Trophoblast cell (in vitro differentiated cells and primary cell): ENCODE results near the gene ALG3.

ENCODE experiments used
- DNase-seq, 2 donors: peaks; one replicate each; pipeline ENCODE4 v3.0.0-alpha.2; 2016
- H2AFZ ChIP-seq: 2 replicates; pipeline ENCODE4 v1.6.1; 2013; ENCODE audit warnings: low read length, moderate library complexity, mild to moderate bottlenecking; ENCODE audit not compliant: insufficient read depth, poor library complexity
- H2AK5ac ChIP-seq: 2 replicates; pipeline ENCODE4 v1.6.1; 2013; ENCODE audit warnings: mild to moderate bottlenecking, low read length
- H2BK120ac ChIP-seq: 2 replicates; pipeline ENCODE4 v1.6.1; 2013; ENCODE audit warnings: low read length, mild to moderate bottlenecking, moderate library complexity; ENCODE audit not compliant: insufficient read depth, poor library complexity
- H2BK12ac ChIP-seq: 2 replicates; pipeline ENCODE4 v1.6.1; 2013; ENCODE audit warnings: mild to moderate bottlenecking, low read length, moderate library complexity
- H2BK5ac ChIP-seq: 2 replicates; pipeline ENCODE4 v1.6.1; 2013; ENCODE audit warnings: low read length, low read depth, moderate library complexity, mild to moderate bottlenecking; ENCODE audit not compliant: poor library complexity
- H3K14ac ChIP-seq: 2 replicates; pipeline ENCODE4 v1.6.1; 2013; ENCODE audit warnings: mild to moderate bottlenecking, low read length
- H3K18ac ChIP-seq: 2 replicates; pipeline ENCODE4 v1.6.1; 2013; ENCODE audit warnings: mild to moderate bottlenecking, low read length
- H3K23ac ChIP-seq: 2 replicates; pipeline ENCODE4 v1.6.1; 2013; ENCODE audit warnings: low read length
- H3K27ac ChIP-seq: 2 replicates; pipeline ENCODE4 v1.5.1; 2013; ENCODE audit warnings: low read depth, mild to moderate bottlenecking, inconsistent platforms, low read length, moderate library complexity
- H3K27me3 ChIP-seq: 2 replicates; pipeline ENCODE4 v1.6.1; 2013; ENCODE audit warnings: inconsistent platforms, mild to moderate bottlenecking, low read length, moderate library complexity; ENCODE audit not compliant: insufficient read depth
- H3K36me3 ChIP-seq, 2 experiments: 1 replicate in 1 of 2; 2 replicates in 1 of 2; pipeline ENCODE4 v1.6.1; 2013; ENCODE audit warnings: low read length in 2 of 2, mild to moderate bottlenecking in 2 of 2, moderate library complexity in 1 of 2; ENCODE audit not compliant: insufficient read depth in 2 of 2, control insufficient read depth in 1 of 2
- H3K4ac ChIP-seq: 2 replicates; pipeline ENCODE4 v1.6.1; 2013; ENCODE audit warnings: low read depth, mild to moderate bottlenecking, low read length, moderate library complexity
- H3K4me1 ChIP-seq, 2 experiments: 1 replicate in 1 of 2; 2 replicates in 1 of 2; pipeline ENCODE4 v1.6.1; 2013; ENCODE audit warnings: low read length in 2 of 2, mild to moderate bottlenecking in 2 of 2, moderate library complexity in 1 of 2; ENCODE audit not compliant: insufficient read depth in 2 of 2, control insufficient read depth in 1 of 2
- H3K4me2 ChIP-seq: 2 replicates; pipeline ENCODE4 v1.6.1; 2013; ENCODE audit warnings: inconsistent platforms, mild to moderate bottlenecking, low read length, moderate library complexity
- H3K4me3 ChIP-seq: 2 replicates; pipeline ENCODE4 v1.5.1; 2013; ENCODE audit warnings: mild to moderate bottlenecking, low read depth, low read length, inconsistent platforms
- H3K79me1 ChIP-seq: one replicate; pipeline ENCODE4 v1.6.1; 2013; ENCODE audit warnings: low read length
- H3K79me2 ChIP-seq: 2 replicates; pipeline ENCODE4 v1.6.1; 2013; ENCODE audit warnings: low read length, mild to moderate bottlenecking; ENCODE audit not compliant: control insufficient read depth, insufficient read depth, poor library complexity
- H3K9ac ChIP-seq: 2 replicates; pipeline ENCODE4 v1.6.1; 2013; ENCODE audit warnings: mild to moderate bottlenecking, low read length
- H3K9me3 ChIP-seq: 2 replicates; pipeline ENCODE4 v1.6.1; 2013; ENCODE audit warnings: low read depth, mild to moderate bottlenecking, control low read depth, inconsistent platforms, low read length; ENCODE audit not compliant: insufficient read depth
- H4K12ac ChIP-seq: 2 replicates; pipeline ENCODE4 v1.6.1; 2013; ENCODE audit warnings: low read depth, mild to moderate bottlenecking, low read length, moderate library complexity
- H4K8ac ChIP-seq: 2 replicates; pipeline ENCODE4 v1.6.1; 2013; ENCODE audit warnings: low read depth, mild to moderate bottlenecking, low read length, moderate library complexity
- H4K91ac ChIP-seq: one replicate; pipeline ENCODE4 v1.6.1; 2013; ENCODE audit warnings: low read depth, mild to moderate bottlenecking, low read length, moderate library complexity
- WGBS: extraction: QIAGEN DNeasy Blood & Tissue Kit; methylation state at CpG from one replicate; pipeline ENCODE4 v1.1.7; 2013; ENCODE audit warnings: missing lambda C conversion rate; ENCODE audit not compliant: insufficient read length, insufficient coverage; ENCODE audit errors: extremely low coverage; 5-methylcytosine and 5-hydroxymethylcytosine counted together

ALG3 gene

DNA sequence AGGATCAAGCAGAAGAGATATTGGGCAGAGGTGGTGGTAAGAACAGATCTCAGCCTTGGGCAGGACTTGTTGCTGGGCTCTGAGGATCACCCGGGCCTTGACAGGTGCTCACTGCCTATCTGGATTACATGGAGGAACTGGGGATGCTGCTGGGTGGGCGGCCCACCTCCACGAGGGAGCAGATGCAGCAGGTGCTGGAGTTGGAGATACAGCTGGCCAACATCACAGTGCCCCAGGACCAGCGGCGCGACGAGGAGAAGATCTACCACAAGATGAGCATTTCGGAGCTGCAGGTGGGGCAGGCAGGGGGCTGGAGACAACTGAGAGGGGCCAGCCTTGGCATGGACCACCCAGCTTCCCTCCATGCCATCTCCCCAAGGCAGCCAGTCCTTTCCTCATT is 34.9 kb upstream of the ALG3 start:
- H3K27ac ChIP-seq: no peak overlapping the region
- no peak overlapping the region for H3K23ac ChIP-seq
- no peaks in the 10 kb centered on the region for H3K79me2 ChIP-seq
- no peak overlapping the region for H3K9ac ChIP-seq
- H2AFZ ChIP-seq: no peak overlapping the region
- no peak overlapping the region for H2AK5ac ChIP-seq
- no peak overlapping the region for H3K4me2 ChIP-seq
- no peak overlapping the region for H4K12ac ChIP-seq
- H3K14ac ChIP-seq: no peak overlapping the region
- H3K27me3 ChIP-seq: no peaks in the 10 kb centered on the region
- no peak overlapping the region for H4K91ac ChIP-seq
- H3K36me3 ChIP-seq: no peaks in the 10 kb centered on the region
- H2BK120ac ChIP-seq: no peak overlapping the region
- H3K18ac ChIP-seq: no peak overlapping the region
- H3K4me3 ChIP-seq: no peak overlapping the region
- H3K9me3 ChIP-seq: peaks cover 2% of the 10 kb centered on the region
- no peaks in the 10 kb centered on the region for H3K4me1 ChIP-seq
- no peak overlapping the region for H2BK5ac ChIP-seq
- H4K8ac ChIP-seq: no peak overlapping the region
- H2BK12ac ChIP-seq: no peak overlapping the region
- no peak overlapping the region for H3K4ac ChIP-seq
- no peaks in the 10 kb centered on the region for H3K79me1 ChIP-seq
- no peak for DNase-seq
- WGBS: no CpG with 5 or more reads among the region's 8 CpGs

DNA sequence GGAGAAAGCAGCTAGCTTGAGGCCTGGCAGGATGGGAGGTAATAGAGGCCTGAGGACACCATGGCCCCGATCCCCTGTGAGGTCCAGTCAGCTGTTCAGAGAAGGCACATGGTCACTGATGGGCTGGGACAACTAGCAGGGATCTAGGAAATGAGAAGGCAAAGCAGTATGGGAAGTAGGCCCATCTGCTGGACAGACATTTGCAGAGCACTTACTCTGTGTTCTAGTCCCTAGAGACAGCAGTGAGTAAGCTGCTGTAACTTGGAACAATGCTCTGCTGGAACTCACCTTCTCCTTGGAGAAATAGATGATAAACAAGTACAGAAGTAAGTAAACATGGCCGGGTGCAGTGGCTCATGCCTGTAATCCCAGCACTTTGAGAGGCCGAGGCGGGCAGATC is 34.2 kb upstream of the ALG3 start:
- no peak overlapping the region for H4K8ac ChIP-seq
- H3K27me3 ChIP-seq: peaks cover 2% of the 10 kb centered on the region
- no peak overlapping the region for H3K23ac ChIP-seq
- H3K27ac ChIP-seq: no peak overlapping the region
- no peak overlapping the region for H2AK5ac ChIP-seq
- no peak for DNase-seq
- H3K14ac ChIP-seq: no peak overlapping the region
- H3K79me2 ChIP-seq: no peaks in the 10 kb centered on the region
- no peaks in the 10 kb centered on the region for H3K36me3 ChIP-seq
- H3K4me1 ChIP-seq: no peaks in the 10 kb centered on the region
- no CpG with 5 or more reads among the region's 4 CpGs for WGBS
- no peaks in the 10 kb centered on the region for H3K79me1 ChIP-seq
- no peak overlapping the region for H2BK5ac ChIP-seq
- H3K4ac ChIP-seq: no peak overlapping the region
- H2BK120ac ChIP-seq: no peak overlapping the region
- no peak overlapping the region for H3K18ac ChIP-seq
- no peak overlapping the region for H4K12ac ChIP-seq
- no peak overlapping the region for H3K9ac ChIP-seq
- no peak overlapping the region for H3K4me3 ChIP-seq
- no peak overlapping the region for H2AFZ ChIP-seq
- H4K91ac ChIP-seq: no peak overlapping the region
- H2BK12ac ChIP-seq: no peak overlapping the region
- peaks cover 2% of the 10 kb centered on the region for H3K9me3 ChIP-seq
- no peak overlapping the region for H3K4me2 ChIP-seq

GRCh38 chr3:184277366-184277765 is 28.6 kb upstream of the ALG3 start:
- Histone ChIP-seq H2AFZ (no peak overlapping the region), H3K27me3 (peaks cover 25% of the 10 kb centered on the region), H3K9me3 (peaks cover 7% of the 10 kb centered on the region), H4K8ac (no peak overlapping the region), H3K18ac (no peak overlapping the region), H3K36me3 (no peaks in the 10 kb centered on the region), H3K27ac (no peak overlapping the region), H3K79me2 (no peaks in the 10 kb centered on the region), H3K23ac (no peak overlapping the region), H4K12ac (no peak overlapping the region), H3K4ac (no peak overlapping the region), H2BK5ac (no peak overlapping the region), H2AK5ac (no peak overlapping the region), H3K14ac (no peak overlapping the region), H4K91ac (no peak overlapping the region), H3K9ac (no peak overlapping the region), H2BK120ac (no peak overlapping the region), H3K4me1 (no peaks in the 10 kb centered on the region), H3K4me3 (no peak overlapping the region), H3K79me1 (no peaks in the 10 kb centered on the region), H3K4me2 (no peak overlapping the region), H2BK12ac (no peak overlapping the region)
- DNase-seq: no peak
- no CpG with 5 or more reads among the region's 6 CpGs for WGBS

DNA sequence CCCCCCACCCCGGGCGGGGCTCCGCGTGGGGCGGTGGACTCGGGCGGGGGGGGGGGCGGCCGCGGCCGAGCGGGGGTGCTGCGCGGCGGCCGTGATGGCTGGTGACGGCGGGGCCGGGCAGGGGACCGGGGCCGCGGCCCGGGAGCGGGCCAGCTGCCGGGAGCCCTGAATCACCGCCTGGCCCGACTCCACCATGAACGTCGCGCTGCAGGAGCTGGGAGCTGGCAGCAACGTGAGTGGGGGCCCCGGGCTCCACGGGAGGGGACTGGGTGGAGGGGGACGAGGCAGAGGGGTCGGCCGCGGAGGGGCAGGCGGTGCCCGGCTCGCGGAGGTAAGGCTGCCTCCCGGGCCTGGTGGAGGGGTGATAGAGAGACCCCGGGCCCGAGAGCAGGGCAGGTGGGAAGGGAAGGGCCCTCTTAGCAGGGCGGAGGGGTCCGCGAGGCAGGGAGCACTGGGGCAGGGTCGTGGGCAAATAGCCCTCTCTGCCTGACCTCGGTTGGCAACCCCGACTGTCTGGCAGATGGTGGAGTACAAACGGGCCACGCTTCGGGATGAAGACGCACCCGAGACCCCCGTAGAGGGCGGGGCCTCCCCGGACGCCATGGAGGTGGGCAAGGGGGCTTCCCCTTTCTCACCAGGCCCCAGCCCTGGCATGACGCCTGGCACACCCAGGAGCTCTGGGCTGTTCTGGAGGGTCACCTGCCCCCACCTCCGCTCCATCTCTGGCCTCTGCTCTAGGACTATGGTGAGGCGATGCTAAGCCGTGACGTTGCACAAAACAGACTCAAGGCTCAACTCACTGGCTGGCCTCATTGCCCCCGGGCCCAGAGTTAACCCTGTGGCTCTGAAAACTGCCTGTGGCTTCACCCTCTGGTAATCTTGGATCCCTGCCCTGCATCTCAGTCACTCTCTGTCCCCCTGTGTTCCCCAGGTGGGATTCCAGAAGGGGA is 27.5 kb upstream of the ALG3 start, which contains the start of gene ECE2:
ECE2 (plus strand) TSS at position 62 of the 950 bp plus-strand sequence; CDS start at position 194, 132 bp downstream.
- no peak within 1 kb of the TSS for H3K9ac ChIP-seq
- peak within 1 kb of the TSS; percentile 55 for H3K4me3 ChIP-seq
- no CpG with 5 or more reads among the region's 65 CpGs for WGBS

More for the DNA sequence above, 27.5 kb upstream of the ALG3 start, which contains the start of gene ECE2:
- Histone ChIP-seq H3K79me2 (no peaks in the 10 kb centered on the region), H3K4ac (no peak within 1 kb of the TSS), H2BK12ac (no peak within 1 kb of the TSS), H2BK120ac (no peak within 1 kb of the TSS), H3K27ac (no peak within 1 kb of the TSS), H3K9me3 (peaks cover 7% of the 10 kb centered on the region), H3K4me1 (no peaks in the 10 kb centered on the region), H3K23ac (no peak within 1 kb of the TSS), H4K12ac (no peak within 1 kb of the TSS), H2BK5ac (no peak within 1 kb of the TSS), H3K4me2 (no peak within 1 kb of the TSS), H3K27me3 (peaks cover 25% of the 10 kb centered on the region), H2AK5ac (no peak within 1 kb of the TSS), H3K14ac (no peak within 1 kb of the TSS), H3K18ac (no peak within 1 kb of the TSS), H4K91ac (no peak within 1 kb of the TSS), H3K79me1 (no peaks in the 10 kb centered on the region), H3K36me3 (no peaks in the 10 kb centered on the region), H4K8ac (no peak within 1 kb of the TSS), H2AFZ (no peak within 1 kb of the TSS)
- no peak for DNase-seq
